ENCODE data around the gene LCE3C.
A peak's percentile ranks its signal among the peaks of the same experiment; 100 is the strongest.

The LCE3C gene

DNA sequence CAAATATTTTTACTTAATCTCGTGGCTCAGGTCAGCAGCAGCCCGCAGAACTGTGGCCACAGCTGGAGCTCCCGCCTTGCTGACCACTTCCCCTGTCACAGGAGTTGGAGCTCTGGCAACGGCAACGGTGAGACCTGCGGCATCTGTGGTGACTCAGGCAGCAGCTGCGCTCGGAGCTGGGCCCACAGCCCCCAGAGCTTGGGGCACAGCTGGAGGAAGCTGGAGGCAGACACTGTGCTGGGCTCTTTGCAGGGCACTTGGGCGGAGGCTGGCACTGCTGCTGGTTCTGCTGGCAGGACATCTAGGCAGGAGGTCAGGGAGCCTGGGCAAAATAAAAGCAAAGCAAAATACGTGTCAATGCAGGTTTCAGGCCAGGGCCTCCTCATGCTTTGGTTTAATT lies 22.8 kb downstream of the LCE3C start, which contains the start of gene LCE3A:
Gene LCE3A (minus strand): TSS at position 301 of the 400 bp plus-strand sequence. CDS start 0 bp downstream, at position 301.
- Histone ChIP-seq H3K36me3 (ENCODE audit: control insufficient read depth in 1 of 2, insufficient read depth in 2 of 2, low read length in 2 of 2) (no peaks in the 10 kb centered on the region), H3K9me3 (ENCODE audit: insufficient read depth, low read depth, low read length) (peaks cover 32% of the 10 kb centered on the region), H2BK120ac (ENCODE audit: insufficient read depth, low read length, poor library complexity) (no peak within 1 kb of the TSS), H3K4me3 (ENCODE audit: low read depth, low read length) (no peak within 1 kb of the TSS), H2AFZ (ENCODE audit: insufficient read depth, low read length, poor library complexity) (no peak within 1 kb of the TSS), H4K91ac (ENCODE audit: low read depth, low read length) (no peak within 1 kb of the TSS), H2BK12ac (ENCODE audit: low read length) (no peak within 1 kb of the TSS), H3K4me1 (ENCODE audit: control insufficient read depth in 1 of 2, insufficient read depth in 2 of 2, low read length in 2 of 2) (no peaks in the 10 kb centered on the region), H2BK5ac (ENCODE audit: low read depth, low read length, poor library complexity) (no peak within 1 kb of the TSS), H3K27ac (ENCODE audit: low read depth, low read length) (no peak within 1 kb of the TSS), H3K14ac (ENCODE audit: low read length) (no peak within 1 kb of the TSS), H2AK5ac (ENCODE audit: low read length) (no peak within 1 kb of the TSS), H3K79me1 (ENCODE audit: low read length) (no peaks in the 10 kb centered on the region), H3K4ac (ENCODE audit: low read depth, low read length) (no peak within 1 kb of the TSS), H3K9ac (ENCODE audit: low read length) (no peak within 1 kb of the TSS), H3K79me2 (ENCODE audit: control insufficient read depth, insufficient read depth, low read length, poor library complexity) (no peaks in the 10 kb centered on the region), H3K4me2 (ENCODE audit: low read length) (no peak within 1 kb of the TSS), H4K12ac (ENCODE audit: low read depth, low read length) (no peak within 1 kb of the TSS), H4K8ac (ENCODE audit: low read depth, low read length) (no peak within 1 kb of the TSS), H3K23ac (ENCODE audit: low read length) (no peak within 1 kb of the TSS), H3K18ac (ENCODE audit: low read length) (no peak within 1 kb of the TSS), H3K27me3 (ENCODE audit: insufficient read depth, low read length) (no peaks in the 10 kb centered on the region)
- WGBS (ENCODE audit: extremely low coverage, insufficient coverage, insufficient read length) = no CpG with 5 or more reads among the region's 10 CpGs
- DNase-seq = peak; percentile 63 to 68

DNA sequence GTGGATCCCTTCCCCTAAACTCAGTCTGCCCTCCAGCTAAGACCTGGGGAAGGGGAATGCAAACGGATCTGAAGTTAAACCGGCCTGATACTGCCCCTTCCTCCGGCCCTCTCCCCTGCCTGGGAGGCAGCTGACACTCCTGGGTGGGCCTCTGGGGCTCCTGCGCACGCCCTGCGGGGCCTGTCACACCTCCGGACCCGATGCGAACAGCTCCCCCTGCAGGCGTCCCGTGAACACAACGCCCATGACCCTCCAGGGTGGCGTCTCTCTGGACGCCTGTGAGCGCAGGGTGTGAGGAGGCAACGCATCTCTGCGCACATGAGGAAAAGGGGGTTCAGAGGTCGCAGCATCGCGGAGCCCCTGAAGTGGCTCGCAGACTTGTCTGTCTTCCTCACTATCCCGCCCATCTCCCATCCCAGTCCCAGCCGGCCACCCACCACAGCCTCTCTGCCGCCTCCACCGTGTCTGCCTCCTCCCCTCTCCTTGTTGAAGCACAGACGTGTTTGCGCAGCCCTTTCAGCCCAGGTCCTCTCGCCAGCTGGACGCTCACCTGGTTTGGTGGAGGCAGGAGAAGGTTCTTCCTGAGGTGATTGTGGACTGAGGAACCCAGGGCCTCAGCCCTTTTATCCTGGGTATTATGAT lies 23.3 kb downstream of the LCE3C start:
- Histone ChIP-seq H3K4ac (ENCODE audit: low read depth, low read length) (no peak overlapping the region), H3K79me2 (ENCODE audit: control insufficient read depth, insufficient read depth, low read length, poor library complexity) (no peaks in the 10 kb centered on the region), H3K9me3 (ENCODE audit: insufficient read depth, low read depth, low read length) (peaks cover 36% of the 10 kb centered on the region), H3K4me2 (ENCODE audit: low read length) (no peak overlapping the region), H3K27me3 (ENCODE audit: insufficient read depth, low read length) (no peaks in the 10 kb centered on the region), H2AFZ (ENCODE audit: insufficient read depth, low read length, poor library complexity) (no peak overlapping the region), H3K4me1 (ENCODE audit: control insufficient read depth in 1 of 2, insufficient read depth in 2 of 2, low read length in 2 of 2) (no peaks in the 10 kb centered on the region), H2BK5ac (ENCODE audit: low read depth, low read length, poor library complexity) (no peak overlapping the region), H2BK120ac (ENCODE audit: insufficient read depth, low read length, poor library complexity) (no peak overlapping the region), H2BK12ac (ENCODE audit: low read length) (no peak overlapping the region), H3K36me3 (ENCODE audit: control insufficient read depth in 1 of 2, insufficient read depth in 2 of 2, low read length in 2 of 2) (no peaks in the 10 kb centered on the region), H3K9ac (ENCODE audit: low read length) (no peak overlapping the region), H3K79me1 (ENCODE audit: low read length) (no peaks in the 10 kb centered on the region), H3K4me3 (ENCODE audit: low read depth, low read length) (no peak overlapping the region), H3K23ac (ENCODE audit: low read length) (no peak overlapping the region), H2AK5ac (ENCODE audit: low read length) (no peak overlapping the region), H3K14ac (ENCODE audit: low read length) (no peak overlapping the region), H3K18ac (ENCODE audit: low read length) (no peak overlapping the region), H4K91ac (ENCODE audit: low read depth, low read length) (no peak overlapping the region), H4K8ac (ENCODE audit: low read depth, low read length) (no peak overlapping the region), H4K12ac (ENCODE audit: low read depth, low read length) (no peak overlapping the region), H3K27ac (ENCODE audit: low read depth, low read length) (no peak overlapping the region)
- peak; percentile 8 to 34 for DNase-seq
- no CpG with 5 or more reads among the region's 29 CpGs for whole genome bisulfite sequencing (ENCODE audit: extremely low coverage, insufficient coverage, insufficient read length)

DNA sequence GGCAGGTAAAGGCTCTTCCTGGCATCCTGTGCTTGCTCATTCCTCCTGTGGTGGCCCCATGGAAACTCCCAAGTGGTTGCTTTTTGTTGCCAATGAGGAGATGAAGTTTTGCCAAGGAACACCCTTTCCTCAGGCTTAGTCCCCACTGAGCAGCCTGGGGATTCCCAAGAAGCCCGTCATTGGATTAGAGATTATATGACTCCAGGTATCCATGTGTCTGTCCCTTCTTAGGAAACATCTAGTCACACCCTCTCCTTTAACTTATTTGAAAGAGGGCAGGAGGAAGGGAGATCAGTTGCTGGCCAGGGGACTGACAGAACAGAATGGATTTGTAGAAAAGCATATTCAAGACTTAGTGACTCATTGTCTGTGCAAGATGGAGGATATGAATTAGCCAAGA lies 26.7 kb downstream of the LCE3C start:
- no peak overlapping the region for H4K12ac ChIP-seq (ENCODE audit: low read depth, low read length)
- H3K27ac ChIP-seq (ENCODE audit: low read depth, low read length) = no peak overlapping the region
- no peak overlapping the region for H2AFZ ChIP-seq (ENCODE audit: insufficient read depth, low read length, poor library complexity)
- H3K14ac ChIP-seq (ENCODE audit: low read length) = no peak overlapping the region
- peak in 1 of 2 donors; percentile 0 for DNase-seq
- no peak overlapping the region for H2BK5ac ChIP-seq (ENCODE audit: low read depth, low read length, poor library complexity)
- no peak overlapping the region for H2BK12ac ChIP-seq (ENCODE audit: low read length)
- no peaks in the 10 kb centered on the region for H3K79me1 ChIP-seq (ENCODE audit: low read length)
- H3K27me3 ChIP-seq (ENCODE audit: insufficient read depth, low read length) = no peaks in the 10 kb centered on the region
- H2BK120ac ChIP-seq (ENCODE audit: insufficient read depth, low read length, poor library complexity) = no peak overlapping the region
- no peak overlapping the region for H3K18ac ChIP-seq (ENCODE audit: low read length)
- no peaks in the 10 kb centered on the region for H3K36me3 ChIP-seq (ENCODE audit: control insufficient read depth in 1 of 2, insufficient read depth in 2 of 2, low read length in 2 of 2)
- no peaks in the 10 kb centered on the region for H3K79me2 ChIP-seq (ENCODE audit: control insufficient read depth, insufficient read depth, low read length, poor library complexity)
- WGBS (ENCODE audit: extremely low coverage, insufficient coverage, insufficient read length) = no CpG with 5 or more reads among the region's 1 CpG
- H3K23ac ChIP-seq (ENCODE audit: low read length) = no peak overlapping the region
- no peak overlapping the region for H3K4me3 ChIP-seq (ENCODE audit: low read depth, low read length)
- no peak overlapping the region for H2AK5ac ChIP-seq (ENCODE audit: low read length)
- no peak overlapping the region for H4K8ac ChIP-seq (ENCODE audit: low read depth, low read length)
- H3K9ac ChIP-seq (ENCODE audit: low read length) = no peak overlapping the region
- no peak overlapping the region for H3K4me2 ChIP-seq (ENCODE audit: low read length)
- H3K4ac ChIP-seq (ENCODE audit: low read depth, low read length) = no peak overlapping the region
- peaks cover 46% of the 10 kb centered on the region for H3K9me3 ChIP-seq (ENCODE audit: insufficient read depth, low read depth, low read length)
- H3K4me1 ChIP-seq (ENCODE audit: control insufficient read depth in 1 of 2, insufficient read depth in 2 of 2, low read length in 2 of 2) = no peaks in the 10 kb centered on the region
- no peak overlapping the region for H4K91ac ChIP-seq (ENCODE audit: low read depth, low read length)

DNA sequence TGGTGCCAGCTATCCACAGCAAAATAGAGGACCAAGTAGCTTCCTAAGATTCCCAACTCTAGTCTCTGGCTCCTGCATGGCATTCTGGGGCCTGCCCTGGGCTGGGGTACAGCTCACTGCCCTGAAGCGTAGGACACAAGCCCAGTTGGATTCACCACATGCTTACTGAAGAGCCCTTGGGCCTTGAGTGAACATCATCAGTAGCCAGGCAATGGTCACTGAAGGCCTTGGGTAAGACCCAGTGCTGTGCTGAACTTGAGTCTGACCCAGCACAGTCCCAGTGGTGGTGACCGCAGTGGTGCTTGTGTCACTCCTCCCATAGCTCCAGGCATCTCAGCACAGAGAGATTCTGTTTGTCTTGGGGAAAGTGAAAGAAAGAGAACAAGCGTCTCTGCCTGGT lies 30.6 kb downstream of the LCE3C start:
- Histone ChIP-seq H2AK5ac (ENCODE audit: low read length) (no peak overlapping the region), H4K12ac (ENCODE audit: low read depth, low read length) (no peak overlapping the region), H3K4me3 (ENCODE audit: low read depth, low read length) (no peak overlapping the region), H4K8ac (ENCODE audit: low read depth, low read length) (no peak overlapping the region), H2AFZ (ENCODE audit: insufficient read depth, low read length, poor library complexity) (no peak overlapping the region), H3K79me2 (ENCODE audit: control insufficient read depth, insufficient read depth, low read length, poor library complexity) (no peaks in the 10 kb centered on the region), H3K9ac (ENCODE audit: low read length) (no peak overlapping the region), H3K27me3 (ENCODE audit: insufficient read depth, low read length) (no peaks in the 10 kb centered on the region), H3K4me2 (ENCODE audit: low read length) (no peak overlapping the region), H3K9me3 (ENCODE audit: insufficient read depth, low read depth, low read length) (peaks cover 26% of the 10 kb centered on the region), H3K4ac (ENCODE audit: low read depth, low read length) (no peak overlapping the region), H2BK5ac (ENCODE audit: low read depth, low read length, poor library complexity) (no peak overlapping the region), H3K36me3 (ENCODE audit: control insufficient read depth in 1 of 2, insufficient read depth in 2 of 2, low read length in 2 of 2) (no peaks in the 10 kb centered on the region), H3K27ac (ENCODE audit: low read depth, low read length) (no peak overlapping the region), H3K4me1 (ENCODE audit: control insufficient read depth in 1 of 2, insufficient read depth in 2 of 2, low read length in 2 of 2) (no peaks in the 10 kb centered on the region), H2BK12ac (ENCODE audit: low read length) (no peak overlapping the region), H3K79me1 (ENCODE audit: low read length) (no peaks in the 10 kb centered on the region), H2BK120ac (ENCODE audit: insufficient read depth, low read length, poor library complexity) (no peak overlapping the region), H3K14ac (ENCODE audit: low read length) (no peak overlapping the region), H3K18ac (ENCODE audit: low read length) (no peak overlapping the region), H4K91ac (ENCODE audit: low read depth, low read length) (no peak overlapping the region), H3K23ac (ENCODE audit: low read length) (no peak overlapping the region)
- no CpG with 5 or more reads among the region's 3 CpGs for WGBS (ENCODE audit: extremely low coverage, insufficient coverage, insufficient read length)
- peak in 1 of 2 donors; percentile 0 for DNase-seq

Data from trophoblast cell (in vitro differentiated cells and primary cell).